Fibroblast of pulmonary artery (primary cell): ENCODE measurements around the gene UBN1.

Experiments used
- DNase-seq: peaks from one replicate; pipeline ENCODE4 v3.0.0-alpha.2; 2010; ENCODE audit warnings: low read depth
- H3K4me3 ChIP-seq: replicated peaks from 2 replicates; pipeline ENCODE4 v1.5.1; 2011; ENCODE audit warnings: low read depth, mild to moderate bottlenecking, control low read depth, low read length, moderate library complexity
- CTCF ChIP-seq: IDR thresholded peaks from 2 replicates; pipeline ENCODE4 v1.5.1; 2011; ENCODE audit warnings: mild to moderate bottlenecking, control low read depth, low read length, inconsistent platforms; ENCODE audit errors: missing control alignments

UBN1 gene

GRCh38 chr16:4801051-4801961 lies 46.0 kb upstream of the UBN1 start:
- TF ChIP-seq CTCF: no peak
- H3K4me3 ChIP-seq: peak overlapping the region; percentile 66
- DNase-seq: no peak

GRCh38 chr16:4801962-4802658 lies 45.2 kb upstream of the UBN1 start, which contains the start of gene ROGDI:
ROGDI (minus strand) TSS chr16:4802633; CDS start chr16:4802571, 62 bp downstream.
- H3K4me3 ChIP-seq: peak within 1 kb of the TSS; percentile 66
- DNase-seq: peak; percentile 31
- no peak for TF ChIP-seq CTCF

- DNase-seq: peak; percentile 90
- TF ChIP-seq CTCF: no peak
- peak overlapping the region; percentile 66 for H3K4me3 ChIP-seq
Observed at GRCh38 chr16:4802659-4803287, 44.5 kb upstream of the UBN1 start.

- no peak for DNase-seq
- no peak for TF ChIP-seq CTCF
- peak overlapping the region; percentile 66 for H3K4me3 ChIP-seq
Observed at GRCh38 chr16:4803401-4803844, 43.9 kb upstream of the UBN1 start.

GRCh38 chr16:4803898-4804762 lies 43.2 kb upstream of the UBN1 start:
- no peak overlapping the region for H3K4me3 ChIP-seq
- TF ChIP-seq CTCF: no peak

GRCh38 chr16:4805231-4805630 lies 42.0 kb upstream of the UBN1 start:
- DNase-seq: peak; percentile 11
- no peak for TF ChIP-seq CTCF
- no peak overlapping the region for H3K4me3 ChIP-seq

More at GRCh38 chr16:4803898-4804762, 43.2 kb upstream of the UBN1 start:
- no peak for DNase-seq
